ENCODE results near the gene PSMB4.
"Not testable (repeated sequence)": the region's sequence is repeated elsewhere in the genome, so short reads cannot be mapped to it uniquely, and the experiment has no call there.

Gene PSMB4

GRCh38 chr1:151399324-151400171 is at the start of gene PSMB4:
TSS of gene PSMB4 (plus strand) at chr1:151399573. CDS start at chr1:151399588, 15 bp downstream.
- no peak for TF ChIP-seq ZNF274 (IDR thresholded peaks at IDR 0.05; ENCODE audit: low read depth, low read length)
- H3K4me3 ChIP-seq (ENCODE audit: low read length), result peak within 1 kb of the TSS; percentile 87

- H3K4me3 ChIP-seq (ENCODE audit: low read length), result not testable (repeated sequence)
Observed at GRCh38 chr1:151350323-151350722, 49.0 kb upstream of the PSMB4 start.

GRCh38 chr1:151352021-151352718 is 47.2 kb upstream of the PSMB4 start:
- TF ChIP-seq ZNF274 (IDR thresholded peaks at IDR 0.05; ENCODE audit: low read depth, low read length), result no peak
- H3K4me3 ChIP-seq (ENCODE audit: low read length), result no peak overlapping the region

- no peak overlapping the region for H3K4me3 ChIP-seq (ENCODE audit: low read length)
- no peak for TF ChIP-seq ZNF274 (IDR thresholded peaks at IDR 0.05; ENCODE audit: low read depth, low read length)
Observed at GRCh38 chr1:151356696-151357095, 42.7 kb upstream of the PSMB4 start.

- TF ChIP-seq ZNF274 (IDR thresholded peaks at IDR 0.05; ENCODE audit: low read depth, low read length), result no peak
- no peak overlapping the region for H3K4me3 ChIP-seq (ENCODE audit: low read length)
Observed at GRCh38 chr1:151361883-151362282, 37.5 kb upstream of the PSMB4 start.

GRCh38 chr1:151362308-151363155 is 36.8 kb upstream of the PSMB4 start:
- TF ChIP-seq ZNF274 (IDR thresholded peaks at IDR 0.05; ENCODE audit: low read depth, low read length), result no peak

GRCh38 chr1:151364996-151365395 is 34.4 kb upstream of the PSMB4 start:
- no peak for TF ChIP-seq ZNF274 (IDR thresholded peaks at IDR 0.05; ENCODE audit: low read depth, low read length)
- H3K4me3 ChIP-seq (ENCODE audit: low read length), result no peak overlapping the region

More at GRCh38 chr1:151362308-151363155, 36.8 kb upstream of the PSMB4 start:
- no peak overlapping the region for H3K4me3 ChIP-seq (ENCODE audit: low read length)

- TF ChIP-seq ZNF274 (IDR thresholded peaks at IDR 0.05; ENCODE audit: low read depth, low read length), result no peak
- H3K4me3 ChIP-seq (ENCODE audit: low read length), result no peak overlapping the region
Observed at GRCh38 chr1:151367658-151368392, 31.5 kb upstream of the PSMB4 start.

- no peak overlapping the region for H3K4me3 ChIP-seq (ENCODE audit: low read length)
- TF ChIP-seq ZNF274 (IDR thresholded peaks at IDR 0.05; ENCODE audit: low read depth, low read length), result no peak
Observed at GRCh38 chr1:151368393-151369301, 30.7 kb upstream of the PSMB4 start.

- TF ChIP-seq ZNF274 (IDR thresholded peaks at IDR 0.05; ENCODE audit: low read depth, low read length), result no peak
- H3K4me3 ChIP-seq (ENCODE audit: low read length), result no peak overlapping the region
Observed at GRCh38 chr1:151369302-151369610, 30.1 kb upstream of the PSMB4 start.

GRCh38 chr1:151369621-151370048 is 29.7 kb upstream of the PSMB4 start:
- H3K4me3 ChIP-seq (ENCODE audit: low read length), result no peak overlapping the region
- no peak for TF ChIP-seq ZNF274 (IDR thresholded peaks at IDR 0.05; ENCODE audit: low read depth, low read length)

- TF ChIP-seq ZNF274 (IDR thresholded peaks at IDR 0.05; ENCODE audit: low read depth, low read length), result no peak
- no peak overlapping the region for H3K4me3 ChIP-seq (ENCODE audit: low read length)
Observed at GRCh38 chr1:151370211-151370911, 29.0 kb upstream of the PSMB4 start.
